T1000 (cell line): ENCODE data around the gene GPR176.
A peak's percentile ranks its signal among the peaks of the same experiment; 100 is the strongest.

Experiments used
- DNase-seq: peaks from one replicate; lab custom pipeline; 2025; ENCODE audit warnings: mixed read lengths; lab: John Stamatoyannopoulos, UW

The GPR176 gene, protein sequence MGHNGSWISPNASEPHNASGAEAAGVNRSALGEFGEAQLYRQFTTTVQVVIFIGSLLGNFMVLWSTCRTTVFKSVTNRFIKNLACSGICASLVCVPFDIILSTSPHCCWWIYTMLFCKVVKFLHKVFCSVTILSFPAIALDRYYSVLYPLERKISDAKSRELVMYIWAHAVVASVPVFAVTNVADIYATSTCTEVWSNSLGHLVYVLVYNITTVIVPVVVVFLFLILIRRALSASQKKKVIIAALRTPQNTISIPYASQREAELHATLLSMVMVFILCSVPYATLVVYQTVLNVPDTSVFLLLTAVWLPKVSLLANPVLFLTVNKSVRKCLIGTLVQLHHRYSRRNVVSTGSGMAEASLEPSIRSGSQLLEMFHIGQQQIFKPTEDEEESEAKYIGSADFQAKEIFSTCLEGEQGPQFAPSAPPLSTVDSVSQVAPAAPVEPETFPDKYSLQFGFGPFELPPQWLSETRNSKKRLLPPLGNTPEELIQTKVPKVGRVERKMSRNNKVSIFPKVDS

DNA sequence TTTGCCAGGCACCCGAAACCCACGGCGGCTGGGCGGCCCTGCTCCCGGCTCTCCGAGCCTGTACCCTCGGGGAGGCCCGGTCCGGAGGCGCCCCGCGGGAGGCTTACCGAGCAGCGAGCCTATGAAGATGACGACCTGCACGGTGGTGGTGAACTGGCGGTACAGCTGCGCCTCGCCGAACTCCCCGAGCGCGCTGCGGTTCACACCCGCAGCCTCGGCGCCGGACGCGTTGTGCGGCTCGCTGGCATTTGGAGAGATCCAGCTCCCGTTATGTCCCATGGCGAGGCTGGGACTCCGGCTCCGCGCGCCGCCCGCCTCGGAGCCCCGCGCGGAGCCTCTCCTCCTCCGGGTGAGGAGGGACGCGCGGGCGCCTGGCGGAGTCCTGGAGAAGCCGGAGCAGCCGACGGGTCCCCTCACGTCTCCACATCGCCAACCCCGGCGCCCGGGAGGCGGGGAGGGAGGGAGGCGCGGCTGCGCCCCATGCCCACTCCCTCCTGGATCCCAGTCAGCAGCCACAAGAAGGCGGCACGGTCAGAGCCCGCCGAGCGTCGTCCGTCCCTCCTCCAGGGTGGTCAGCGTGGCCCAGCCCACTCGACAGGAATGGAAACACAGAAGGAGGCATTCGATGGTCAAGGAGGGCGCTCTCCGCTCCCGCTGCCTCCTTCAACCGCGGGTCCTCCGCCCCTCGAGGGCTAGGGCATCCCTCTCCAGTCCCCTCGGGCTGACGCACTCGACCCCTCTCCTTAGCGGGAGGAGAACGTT is at the start of gene GPR176:
GPR176 (minus strand) TSS at position 519 of the 762 bp plus-strand sequence; CDS start at position 279, 240 bp downstream.
- DNase-seq, result peak; percentile 63

DNA sequence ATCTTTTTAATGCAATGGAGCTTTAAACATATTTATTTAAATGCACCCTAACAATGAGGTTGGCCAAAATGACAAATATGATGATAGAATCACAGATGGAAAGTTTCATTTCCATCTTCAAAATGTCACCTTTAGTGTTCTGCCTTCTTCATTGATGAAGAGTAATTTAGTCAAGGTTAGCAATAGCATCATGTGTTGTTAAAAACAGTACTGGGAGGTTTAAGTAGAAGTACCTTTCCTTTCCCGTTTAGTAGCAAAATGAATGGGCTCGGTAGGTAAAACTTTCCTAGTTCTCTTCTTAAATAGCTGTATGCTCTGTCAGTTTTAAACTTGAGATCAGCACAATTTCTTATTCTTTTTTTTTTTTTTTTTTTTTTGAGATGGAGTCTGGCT is 48.9 kb upstream of the GPR176 start:
- no peak for DNase-seq

DNA sequence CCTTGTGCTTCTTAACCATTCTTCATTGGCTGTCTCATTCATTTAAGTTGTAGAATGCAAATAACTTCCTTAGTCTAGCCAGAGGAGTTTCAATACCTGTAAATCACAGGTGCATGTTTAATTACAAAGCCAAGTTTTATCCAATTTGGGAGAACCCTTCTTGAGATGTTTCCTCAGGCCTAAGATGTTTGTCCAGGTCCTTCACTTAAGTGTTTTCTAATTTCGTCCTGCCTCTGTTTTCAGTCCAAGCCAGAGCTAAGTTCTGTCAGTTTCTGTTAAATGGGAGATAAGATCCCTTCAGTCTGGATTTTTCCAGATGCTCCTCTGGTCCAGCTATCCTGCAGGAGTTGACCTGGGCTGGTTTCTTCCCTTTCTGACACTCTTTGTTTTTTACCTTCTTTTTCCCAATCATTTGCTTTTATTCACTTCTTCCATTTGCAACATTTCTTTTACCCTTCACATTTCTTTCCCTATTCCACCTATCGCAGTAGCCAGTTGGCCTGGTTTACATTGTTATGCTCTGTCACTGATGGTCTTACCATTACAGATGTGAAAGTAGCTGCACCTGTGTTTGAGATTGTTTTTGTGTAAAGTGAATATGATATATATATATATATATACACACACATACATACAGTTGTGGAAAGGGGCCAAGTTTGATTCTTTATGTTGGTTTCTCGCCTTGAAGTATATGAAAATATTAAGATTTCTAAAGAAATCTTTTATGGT is 48.4 kb upstream of the GPR176 start:
- no peak for DNase-seq

DNA sequence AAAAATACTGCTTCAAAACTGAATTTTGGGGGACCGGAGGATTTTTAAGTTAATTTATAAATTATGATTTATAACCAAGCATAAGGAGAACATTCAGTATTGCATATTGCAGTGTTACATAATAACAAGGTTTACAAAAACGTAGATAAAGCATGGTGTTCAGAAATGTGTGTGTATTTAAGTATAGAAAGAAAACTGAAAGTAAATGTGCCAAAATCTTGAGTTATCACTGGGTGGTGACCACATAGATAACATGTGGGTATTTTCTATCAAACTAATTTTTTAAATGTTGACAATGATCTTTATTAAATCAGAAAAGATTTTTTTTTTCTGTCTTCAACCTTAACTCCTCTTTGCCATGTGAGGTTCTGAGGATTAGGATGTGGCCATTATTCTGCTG is 46.5 kb upstream of the GPR176 start:
- DNase-seq, result no peak

DNA sequence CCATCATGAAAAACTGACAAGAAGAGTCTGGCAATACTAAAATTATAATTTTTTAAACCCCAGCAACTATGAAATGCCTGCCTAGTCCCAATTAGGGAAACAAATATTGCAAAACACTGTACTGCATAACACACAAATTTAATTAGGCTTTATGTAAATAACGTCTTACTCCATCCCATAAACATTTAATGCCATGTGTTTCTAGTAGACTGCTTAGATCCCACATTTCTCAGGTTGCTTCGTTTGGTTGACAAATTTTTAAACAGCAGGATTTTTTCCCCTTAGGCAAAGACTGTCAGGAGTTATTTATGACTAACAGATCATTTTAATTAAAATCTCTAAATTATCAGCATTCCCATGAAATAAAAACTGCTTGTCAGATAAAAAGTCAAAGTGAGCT is 43.7 kb upstream of the GPR176 start:
- no peak for DNase-seq

DNA sequence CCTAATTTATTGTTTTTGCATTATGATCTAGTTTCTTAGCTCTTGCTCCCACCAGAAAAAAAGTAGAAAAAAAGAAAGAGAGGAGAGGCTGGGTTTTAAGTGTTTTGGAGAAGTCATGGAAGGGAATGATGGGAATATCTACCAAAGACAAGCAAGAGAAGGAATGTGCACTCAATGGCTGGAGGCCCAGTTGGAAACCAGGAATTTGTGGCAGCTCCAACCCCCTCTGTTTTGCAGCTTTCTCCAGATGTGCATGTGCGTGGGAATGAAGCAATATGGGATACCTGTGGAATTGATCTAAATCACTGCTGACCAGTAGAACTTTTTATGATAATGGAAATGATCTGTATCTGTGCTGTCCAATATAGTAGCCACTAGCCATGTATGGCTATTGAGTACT is 41.0 kb upstream of the GPR176 start:
- no peak for DNase-seq

DNA sequence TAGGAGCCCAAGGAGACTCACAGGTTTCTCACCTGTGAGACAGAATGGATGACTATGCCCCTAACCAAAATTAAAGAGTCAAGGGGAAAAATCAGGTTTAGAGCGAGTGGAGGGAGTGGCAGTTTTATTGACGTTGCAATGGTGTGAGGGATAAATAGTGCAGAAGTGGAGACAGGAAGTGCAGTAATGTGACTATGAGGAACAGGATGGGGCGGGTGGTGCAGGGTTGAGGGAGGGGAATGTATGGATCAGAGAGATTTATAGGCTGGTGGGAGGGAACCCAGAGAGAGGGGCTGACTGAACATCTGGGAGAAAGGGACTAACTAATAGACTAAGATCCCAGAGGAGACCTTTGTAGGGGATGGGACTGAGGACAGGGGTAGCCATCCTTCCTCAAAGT is 40.3 kb upstream of the GPR176 start:
- no peak for DNase-seq

DNA sequence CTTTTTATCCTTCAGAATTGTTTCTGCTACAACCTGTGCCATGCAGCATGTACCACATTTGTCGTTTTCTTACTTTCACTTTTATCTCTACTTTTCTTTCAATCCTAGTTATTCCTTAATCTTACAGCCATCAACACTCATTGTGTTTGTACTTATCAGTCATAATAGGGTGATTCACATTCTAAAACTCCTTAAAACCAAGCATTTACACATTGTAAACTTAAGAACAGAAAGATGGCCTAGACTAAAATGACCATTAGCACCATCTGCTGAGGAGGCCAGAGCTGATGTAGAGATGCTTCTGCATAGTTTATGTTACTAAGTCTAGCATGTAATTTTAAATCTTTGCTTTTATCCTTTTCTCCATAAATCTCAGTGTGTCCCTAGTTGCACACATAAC is 39.3 kb upstream of the GPR176 start:
- DNase-seq, result no peak

DNA sequence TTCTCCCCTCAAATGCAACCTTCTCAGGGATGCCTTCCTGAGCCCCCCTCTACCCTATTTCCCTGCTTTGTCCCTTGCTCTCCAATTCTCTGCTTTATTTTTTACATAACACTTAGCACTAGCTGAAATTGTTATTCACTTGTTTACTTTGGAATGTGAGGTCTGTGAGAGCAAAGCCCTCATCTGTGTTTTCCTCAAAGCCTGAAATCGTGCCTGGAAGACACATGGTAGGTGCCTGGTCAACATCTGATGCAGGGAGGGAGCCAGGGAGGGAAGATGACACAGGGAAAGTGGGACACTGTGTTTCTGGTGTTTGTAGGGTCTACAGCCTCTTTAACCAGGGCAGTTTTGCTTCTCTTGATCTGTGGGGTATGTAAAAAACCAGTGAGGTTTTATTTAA is 37.4 kb upstream of the GPR176 start:
- DNase-seq, result no peak

DNA sequence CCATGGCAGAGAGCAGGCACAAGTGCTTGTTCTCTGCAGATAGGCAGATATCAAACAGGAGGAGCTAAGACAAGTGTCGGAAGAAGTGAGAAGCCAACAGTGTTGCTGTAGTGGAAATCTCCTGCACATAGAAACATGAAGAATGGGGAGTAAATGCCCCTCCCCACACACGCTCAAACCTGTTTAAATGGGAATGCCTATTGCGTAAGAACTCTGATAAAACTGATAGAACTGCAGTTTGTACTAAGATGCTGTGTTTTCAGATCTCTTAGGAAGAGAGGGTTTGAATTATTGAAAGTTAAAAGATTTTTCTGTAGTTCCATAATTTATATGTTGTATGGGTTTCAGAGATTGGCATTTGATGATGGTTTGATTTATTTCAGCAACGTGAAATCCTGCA is 33.5 kb upstream of the GPR176 start:
- no peak for DNase-seq

DNA sequence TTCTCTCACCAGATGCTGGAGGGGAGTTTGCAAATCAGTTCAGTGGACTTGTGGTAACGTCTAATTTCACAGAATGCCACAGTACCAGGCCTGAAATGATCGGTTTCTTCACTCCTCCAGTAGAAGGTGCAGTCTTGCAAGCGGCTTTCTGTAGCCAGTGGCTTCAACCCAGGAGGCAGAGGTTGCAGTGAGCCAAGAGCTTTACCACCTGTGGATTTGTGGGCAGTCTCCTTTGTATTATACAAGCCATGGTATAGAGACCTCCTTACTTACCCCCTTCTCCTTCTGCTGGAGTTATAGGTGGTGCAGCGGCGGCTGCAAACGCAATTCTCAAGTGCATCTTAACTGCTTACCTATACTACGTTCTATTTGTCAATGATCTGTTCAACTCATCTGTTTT is 31.5 kb upstream of the GPR176 start:
- no peak for DNase-seq

DNA sequence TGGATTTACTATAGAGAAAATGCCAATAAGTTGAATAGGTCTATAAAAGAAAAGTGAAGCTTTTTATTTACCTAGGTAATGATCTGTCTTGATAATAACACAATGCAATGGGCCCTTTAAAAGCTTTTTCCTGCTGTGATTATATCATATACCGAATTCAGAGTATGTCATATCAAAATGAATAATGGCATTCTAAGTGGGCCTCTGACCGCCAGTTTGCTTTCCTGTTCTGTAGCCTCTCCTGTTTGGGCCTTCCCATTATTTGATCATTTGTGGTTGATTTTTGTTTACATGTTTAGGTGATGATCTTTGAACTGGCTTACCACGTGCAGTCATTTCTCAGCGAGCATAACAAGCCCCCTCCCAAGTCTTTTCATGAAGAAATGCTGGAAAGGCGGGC is 28.8 kb upstream of the GPR176 start:
- DNase-seq, result no peak

DNA sequence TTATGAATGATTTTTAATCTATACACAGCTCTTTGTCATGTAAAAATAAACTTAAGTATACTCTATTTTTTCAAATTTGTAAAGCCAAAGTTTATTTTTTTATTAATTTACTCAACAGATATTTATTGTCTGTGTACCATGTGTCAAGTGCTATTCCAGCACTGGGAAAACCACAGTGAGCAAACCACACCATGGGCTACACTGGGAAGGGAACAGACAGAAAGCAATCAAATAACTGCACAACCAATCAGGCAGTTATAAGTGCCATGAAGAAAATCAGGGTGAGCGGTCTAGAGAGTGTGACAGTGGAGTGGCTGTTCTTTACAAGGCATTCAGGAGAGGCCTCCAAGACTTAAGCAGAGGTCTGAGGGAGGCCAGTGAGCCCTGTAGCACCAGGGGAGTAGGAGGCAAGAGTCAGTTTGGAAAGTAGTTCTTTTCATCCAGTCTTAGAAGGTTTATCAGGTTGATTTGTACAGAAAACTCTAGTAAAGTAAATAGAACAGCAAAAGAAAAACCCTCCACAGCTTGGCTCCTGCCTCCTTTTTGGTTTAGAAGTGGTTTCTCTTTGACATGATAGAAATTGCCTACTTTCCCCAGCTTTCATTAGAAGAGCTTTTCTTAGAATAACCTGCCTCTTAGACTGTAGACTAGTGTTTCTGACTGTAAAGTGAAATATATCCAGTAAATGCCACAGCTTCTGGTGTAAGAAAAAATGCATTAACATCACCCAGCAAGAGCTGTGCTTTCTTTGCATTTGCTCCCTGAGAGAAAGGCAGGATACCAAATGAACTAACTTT is 27.5 kb upstream of the GPR176 start:
- DNase-seq, result no peak

DNA sequence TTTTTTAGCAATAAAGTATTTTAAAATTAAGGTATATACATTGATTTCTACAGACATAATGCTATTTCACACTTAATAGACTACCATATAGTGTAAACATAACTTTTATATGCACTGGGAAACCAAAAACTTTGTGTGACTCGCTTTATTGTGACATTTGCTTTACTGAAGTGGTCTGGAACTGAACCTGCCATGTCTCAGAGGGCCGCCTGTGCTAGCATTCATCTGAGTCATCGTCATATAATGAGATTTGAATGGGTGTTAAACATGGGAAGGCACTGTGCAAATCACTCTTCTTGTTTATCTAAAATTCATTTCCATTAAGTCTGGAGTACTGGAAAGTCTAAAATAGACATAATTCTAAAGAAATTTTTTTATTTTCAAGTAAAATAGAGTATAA is 26.8 kb upstream of the GPR176 start:
- no peak for DNase-seq

DNA sequence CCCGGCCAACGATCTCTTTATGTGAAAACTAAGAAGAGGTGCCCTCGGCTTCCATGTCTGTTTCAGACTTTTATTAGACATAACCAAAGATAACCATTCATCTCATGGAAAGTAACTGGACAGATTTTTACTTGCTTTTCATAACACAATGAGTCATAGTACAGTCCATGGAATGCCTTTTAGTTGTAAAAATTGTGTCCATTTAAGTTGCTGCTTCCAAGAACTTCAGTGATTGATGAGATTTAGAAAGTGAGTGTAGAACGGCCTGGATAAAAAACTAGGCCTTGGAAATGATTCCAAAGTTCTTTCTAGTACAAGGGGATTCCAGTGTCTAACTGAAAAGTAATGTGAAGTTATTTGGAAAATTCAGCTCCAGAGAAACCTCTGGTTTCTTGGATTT is 24.7 kb upstream of the GPR176 start:
- DNase-seq, result no peak

DNA sequence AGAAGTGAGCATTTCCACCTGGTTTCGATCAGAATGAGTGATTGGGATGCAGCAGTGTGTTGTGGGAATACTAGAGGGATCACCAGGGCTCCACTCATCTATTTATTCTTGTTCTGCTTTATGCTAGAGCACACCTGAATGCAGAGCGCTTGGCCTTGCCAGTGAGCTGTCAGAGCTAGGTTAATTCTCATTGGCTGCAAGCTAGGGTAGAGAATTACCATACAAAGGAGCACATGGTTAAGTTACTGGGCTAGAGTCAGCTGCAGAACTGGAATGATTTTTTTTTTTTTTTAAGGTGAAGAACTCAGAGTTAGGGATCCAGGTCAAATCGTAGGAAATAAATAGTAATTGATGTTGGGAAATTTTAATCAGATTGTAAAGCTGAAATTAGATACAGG is 22.7 kb upstream of the GPR176 start:
- no peak for DNase-seq

DNA sequence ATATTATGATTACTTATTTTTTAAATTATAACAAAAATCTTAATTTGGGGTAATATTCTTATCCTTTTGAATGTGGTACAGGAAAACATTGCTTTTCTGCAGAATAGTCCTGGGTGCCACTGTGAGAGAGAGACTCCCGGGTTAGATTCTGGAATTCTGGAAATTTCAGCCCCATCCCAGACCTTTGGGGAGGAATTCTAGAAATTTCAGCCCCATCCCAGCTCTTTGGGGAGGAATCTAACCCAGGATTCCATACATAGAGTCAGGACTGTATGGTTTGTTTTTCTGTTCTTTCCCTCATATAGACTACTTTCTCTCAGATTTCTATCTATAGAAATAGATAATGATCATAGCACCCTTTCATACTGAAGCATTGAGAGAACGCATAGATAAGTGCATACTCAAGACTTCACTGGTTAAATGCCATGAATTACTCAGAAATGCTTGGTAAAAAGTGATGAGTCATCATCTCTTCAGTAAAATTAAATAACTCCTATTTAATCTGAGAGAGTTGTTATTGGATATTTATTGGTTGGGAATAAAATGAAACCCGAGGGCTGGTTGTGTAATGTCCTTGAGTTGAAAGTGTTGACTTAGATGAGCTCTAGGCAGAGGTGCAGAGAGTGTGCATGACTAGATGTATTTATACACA is 22.2 kb upstream of the GPR176 start:
- DNase-seq, result no peak

DNA sequence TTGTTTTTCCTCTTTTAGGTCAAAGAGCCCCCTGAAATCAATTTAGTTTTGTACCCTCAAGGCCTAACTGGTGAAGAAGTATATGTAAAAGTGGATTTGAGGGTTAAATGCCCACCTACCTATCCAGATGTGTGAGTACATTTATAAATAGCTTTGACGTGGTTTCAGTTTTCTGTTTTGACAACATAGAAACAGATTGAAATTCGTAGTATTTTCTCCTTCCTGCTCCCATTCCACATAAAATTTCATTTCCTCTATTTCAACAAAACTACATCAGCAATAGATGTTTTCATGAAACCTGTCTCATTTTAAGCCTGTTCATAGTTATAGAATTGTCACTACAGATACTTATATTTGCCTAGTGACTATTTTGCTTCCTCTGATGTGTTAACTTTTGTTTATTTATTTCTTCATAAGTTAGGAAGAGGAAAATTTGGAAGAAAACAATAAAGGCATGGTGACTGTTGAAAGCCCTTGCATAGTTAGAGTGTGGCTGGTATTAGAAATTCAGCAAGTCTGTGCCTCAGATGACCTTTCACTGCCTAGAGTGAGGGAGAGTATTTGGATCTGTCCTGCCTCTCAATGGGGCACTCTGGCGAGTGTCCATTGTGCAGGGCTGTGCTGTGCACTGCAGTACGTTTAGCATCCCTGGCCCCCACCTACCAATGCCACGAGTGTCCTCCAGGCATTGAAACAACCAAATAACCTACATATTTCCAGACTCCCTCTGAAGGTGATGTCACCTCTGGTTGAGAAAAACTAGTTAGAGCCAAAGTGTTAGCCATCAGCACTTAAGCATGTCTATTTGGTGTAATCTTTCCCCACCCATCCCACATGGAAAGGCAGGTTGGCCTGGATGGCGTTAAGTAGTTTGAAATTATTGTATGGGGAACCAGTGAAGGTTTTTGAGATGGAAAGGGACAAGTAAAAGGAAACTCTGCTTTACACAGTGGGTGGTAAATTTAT is 19.7 kb upstream of the GPR176 start:
- DNase-seq, result no peak

DNA sequence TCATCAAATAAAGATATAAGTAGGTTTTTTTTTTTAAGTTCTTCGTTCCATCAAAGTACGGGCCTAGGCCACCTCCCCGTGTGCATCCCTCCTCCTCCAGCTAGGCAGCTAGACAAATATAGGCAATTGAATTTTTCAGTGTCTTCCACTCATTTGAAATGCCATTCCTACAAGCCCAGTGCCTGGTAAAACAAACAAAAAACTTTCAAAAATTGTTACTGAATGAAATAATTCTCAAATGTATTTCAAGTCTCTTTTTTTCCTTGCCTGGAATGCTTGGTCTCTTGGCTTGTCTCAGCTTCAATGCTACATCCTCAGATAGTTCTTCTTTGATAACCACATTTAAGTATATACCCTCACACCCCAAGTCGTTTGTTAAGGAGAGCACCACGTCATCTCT is 17.6 kb upstream of the GPR176 start:
- DNase-seq, result no peak

DNA sequence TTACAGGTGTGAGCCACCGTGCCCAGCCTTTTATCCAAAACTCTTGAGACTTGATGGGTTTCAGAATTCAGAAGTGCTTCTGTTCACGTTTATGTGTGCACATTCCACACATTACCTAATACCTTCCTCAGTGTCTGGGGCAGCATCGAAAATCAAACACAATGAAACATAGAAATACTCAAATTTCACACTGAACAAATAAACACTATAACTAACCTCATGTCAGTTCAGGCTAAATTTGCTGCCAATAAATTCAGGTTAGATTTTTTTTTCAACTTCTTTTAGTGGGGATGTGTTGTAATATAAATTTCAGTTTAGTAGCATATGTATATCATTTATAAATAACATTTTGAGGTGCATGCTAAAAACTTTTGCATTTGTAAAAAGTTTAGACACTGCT is 16.6 kb upstream of the GPR176 start:
- no peak for DNase-seq
